A673 (cell line): ENCODE measurements around the gene GNG5.

ENCODE experiments used
- EZH2 ChIP-seq: fragments of 200-600 bp; sonication (generic); IDR thresholded peaks from 2 replicates; pipeline ENCODE4 v1.6.1; 2017; ENCODE audit warnings: borderline replicate concordance, low read depth, mild to moderate bottlenecking, mixed read lengths, antibody characterized with exemption, low read length; ENCODE audit not compliant: poor library complexity, severe bottlenecking
- TF ChIP-seq, protein P1 (sequence below): fragments of 300-800, 200-600 bp; sonication (generic); conservative IDR thresholded peaks from 2 replicates; pipeline ENCODE4 v1.5.1; 2017; ENCODE audit warnings: low read depth, mild to moderate bottlenecking, antibody characterized with exemption, low read length, moderate library complexity, mixed read lengths

DNA sequence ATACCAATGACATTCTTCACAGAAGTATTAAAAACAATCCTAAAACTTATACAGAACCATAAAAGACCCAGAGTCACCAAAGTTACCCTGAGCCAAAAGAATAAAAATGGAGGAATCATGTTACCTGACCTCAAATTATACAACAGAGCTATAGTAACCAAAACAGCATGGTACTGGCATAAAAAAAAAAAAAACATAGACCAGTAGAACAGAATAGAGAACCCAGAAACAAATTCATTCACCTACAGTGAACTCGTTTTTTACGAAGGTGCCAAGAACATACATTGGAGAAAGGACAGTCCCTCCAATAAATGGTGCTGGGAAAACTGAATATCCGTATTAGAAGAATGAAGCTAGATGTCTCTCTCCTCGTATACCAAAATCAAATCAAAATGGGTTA lies 2.6 kb upstream of the GNG5 start:
- TF ChIP-seq, protein P1, sequence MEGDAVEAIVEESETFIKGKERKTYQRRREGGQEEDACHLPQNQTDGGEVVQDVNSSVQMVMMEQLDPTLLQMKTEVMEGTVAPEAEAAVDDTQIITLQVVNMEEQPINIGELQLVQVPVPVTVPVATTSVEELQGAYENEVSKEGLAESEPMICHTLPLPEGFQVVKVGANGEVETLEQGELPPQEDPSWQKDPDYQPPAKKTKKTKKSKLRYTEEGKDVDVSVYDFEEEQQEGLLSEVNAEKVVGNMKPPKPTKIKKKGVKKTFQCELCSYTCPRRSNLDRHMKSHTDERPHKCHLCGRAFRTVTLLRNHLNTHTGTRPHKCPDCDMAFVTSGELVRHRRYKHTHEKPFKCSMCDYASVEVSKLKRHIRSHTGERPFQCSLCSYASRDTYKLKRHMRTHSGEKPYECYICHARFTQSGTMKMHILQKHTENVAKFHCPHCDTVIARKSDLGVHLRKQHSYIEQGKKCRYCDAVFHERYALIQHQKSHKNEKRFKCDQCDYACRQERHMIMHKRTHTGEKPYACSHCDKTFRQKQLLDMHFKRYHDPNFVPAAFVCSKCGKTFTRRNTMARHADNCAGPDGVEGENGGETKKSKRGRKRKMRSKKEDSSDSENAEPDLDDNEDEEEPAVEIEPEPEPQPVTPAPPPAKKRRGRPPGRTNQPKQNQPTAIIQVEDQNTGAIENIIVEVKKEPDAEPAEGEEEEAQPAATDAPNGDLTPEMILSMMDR, result no peak
- TF ChIP-seq EZH2, result no peak
